HG02798 (cell line): ENCODE results near the gene S100A13.
A peak's percentile ranks its signal among the peaks of the same experiment; 100 is the strongest.
"Not testable (repeated sequence)": the region's sequence is repeated elsewhere in the genome, so short reads cannot be mapped to it uniquely, and the experiment has no call there.

ENCODE experiments used
- ATAC-seq: cut with Tn5 transposase; IDR thresholded peaks from one replicate; pipeline ENCODE4 v1.9.1; 2021; ENCODE audit warnings: mild to moderate bottlenecking; ENCODE audit not compliant: unreplicated experiment, poor library complexity

Gene S100A13

GRCh38 chr1:153649137-153649862 is 22.0 kb upstream of the S100A13 start:
- no peak for ATAC-seq

- ATAC-seq = no peak
These were observed 20.8 kb upstream of the S100A13 start for GRCh38 chr1:153648000-153648643.

GRCh38 chr1:153647346-153647714 is 20.0 kb upstream of the S100A13 start:
- no peak for ATAC-seq

GRCh38 chr1:153646672-153647345 is 19.5 kb upstream of the S100A13 start:
- no peak for ATAC-seq

- no peak for ATAC-seq
These were observed 16.5 kb upstream of the S100A13 start for GRCh38 chr1:153643816-153644215.

- no peak for ATAC-seq
These were observed 15.8 kb upstream of the S100A13 start for GRCh38 chr1:153643100-153643499.

- no peak for ATAC-seq
These were observed 14.9 kb upstream of the S100A13 start for GRCh38 chr1:153642161-153642560.

- ATAC-seq = no peak
These were observed 13.6 kb upstream of the S100A13 start for GRCh38 chr1:153640861-153641260.

GRCh38 chr1:153640213-153640612 is 12.9 kb upstream of the S100A13 start:
- not testable (repeated sequence) for ATAC-seq

GRCh38 chr1:153639280-153639679 is 12.0 kb upstream of the S100A13 start:
- ATAC-seq = no peak

- no peak for ATAC-seq
These were observed 11.0 kb upstream of the S100A13 start for GRCh38 chr1:153638261-153638660.

- ATAC-seq = no peak
These were observed 9.0 kb upstream of the S100A13 start for GRCh38 chr1:153636312-153636711.

- ATAC-seq = no peak
These were observed 8.6 kb upstream of the S100A13 start for GRCh38 chr1:153635872-153636271.

GRCh38 chr1:153633754-153634665 is 6.7 kb upstream of the S100A13 start, which contains the start of gene CHTOP:
Gene CHTOP (plus strand): TSS chr1:153634066. CDS start chr1:153636589, 2,523 bp downstream.
- peak; percentile 92 for ATAC-seq

GRCh38 chr1:153633161-153633753 is 6.0 kb upstream of the S100A13 start:
- no peak for ATAC-seq

GRCh38 chr1:153631047-153632022 is 4.0 kb upstream of the S100A13 start:
- no peak for ATAC-seq

GRCh38 chr1:153630384-153630783 is 3.1 kb upstream of the S100A13 start:
- ATAC-seq = no peak

- no peak for ATAC-seq
These were observed 2.7 kb upstream of the S100A13 start for GRCh38 chr1:153629971-153630370.

GRCh38 chr1:153629343-153629665 is 2.0 kb upstream of the S100A13 start:
- no peak for ATAC-seq
